GM19025 (cell line): ENCODE results near the gene EVA1A.

Experiments
- ATAC-seq: cut with Tn5 transposase; IDR thresholded peaks from one replicate; pipeline ENCODE4 v1.9.1; 2021; ENCODE audit warnings: mild to moderate bottlenecking, low read depth, moderate library complexity; ENCODE audit not compliant: unreplicated experiment

Gene EVA1A

DNA sequence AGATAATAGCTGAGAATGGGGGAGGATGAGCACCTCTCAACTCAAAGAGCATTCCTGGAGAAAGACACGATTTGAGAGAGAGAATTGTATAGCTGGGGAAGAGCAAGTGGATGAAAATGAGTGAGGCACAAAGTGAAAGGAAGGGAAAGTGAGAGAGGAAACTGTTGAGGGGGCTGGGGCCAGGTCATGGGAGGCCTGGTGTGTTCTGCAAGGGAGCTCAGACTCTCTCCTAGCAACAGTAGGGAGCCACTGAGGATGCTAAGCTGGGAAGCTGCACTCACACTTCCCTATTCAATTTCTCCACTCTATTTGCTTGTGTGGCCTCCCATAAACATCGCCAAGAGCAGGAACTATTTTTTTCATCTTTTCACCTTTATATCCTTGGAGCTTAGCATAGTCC lies 14.8 kb downstream of the EVA1A start:
- no peak for ATAC-seq

- no peak for ATAC-seq
Observed at GRCh38 chr2:75545387-75545786, 15.4 kb downstream of the EVA1A start.

DNA sequence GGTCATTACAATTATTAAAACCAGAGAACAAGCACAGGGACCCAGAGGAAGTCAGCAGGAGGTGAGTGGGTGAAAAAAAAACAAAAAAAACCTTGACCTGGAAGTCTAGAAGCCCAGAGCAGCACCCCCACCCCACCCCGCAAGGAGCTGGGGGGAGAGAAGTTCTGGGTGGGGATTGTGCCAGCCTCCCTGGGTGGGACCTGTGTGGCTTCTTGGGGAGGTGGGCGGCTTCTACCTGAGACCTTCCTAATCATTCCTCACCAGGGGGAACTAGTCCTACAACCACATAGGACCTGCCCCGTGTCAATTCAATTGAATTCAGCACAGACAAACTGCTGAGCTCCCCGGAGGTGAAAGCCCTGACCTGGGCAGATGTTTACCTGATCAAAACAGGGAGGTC lies 17.3 kb downstream of the EVA1A start:
- ATAC-seq = no peak

DNA sequence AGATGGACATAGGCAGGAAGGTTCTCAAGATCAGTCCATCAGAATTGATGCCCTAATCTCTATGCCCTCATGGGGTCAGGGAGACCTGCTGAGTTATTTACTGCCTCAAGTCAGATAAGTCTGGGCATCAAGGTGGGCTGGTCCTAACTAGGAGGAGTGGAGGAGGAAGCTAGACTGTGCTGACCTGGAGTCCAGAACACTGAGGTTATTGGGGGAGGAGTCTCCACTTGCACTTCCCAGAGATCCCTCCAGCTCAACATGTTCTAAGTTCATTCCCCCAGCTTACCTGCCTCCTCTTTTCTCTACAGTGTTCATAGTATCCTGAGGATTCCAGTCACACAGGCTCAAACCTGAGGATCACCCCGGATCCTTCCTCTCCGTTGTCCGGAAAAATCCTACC lies 19.3 kb downstream of the EVA1A start:
- ATAC-seq = no peak

DNA sequence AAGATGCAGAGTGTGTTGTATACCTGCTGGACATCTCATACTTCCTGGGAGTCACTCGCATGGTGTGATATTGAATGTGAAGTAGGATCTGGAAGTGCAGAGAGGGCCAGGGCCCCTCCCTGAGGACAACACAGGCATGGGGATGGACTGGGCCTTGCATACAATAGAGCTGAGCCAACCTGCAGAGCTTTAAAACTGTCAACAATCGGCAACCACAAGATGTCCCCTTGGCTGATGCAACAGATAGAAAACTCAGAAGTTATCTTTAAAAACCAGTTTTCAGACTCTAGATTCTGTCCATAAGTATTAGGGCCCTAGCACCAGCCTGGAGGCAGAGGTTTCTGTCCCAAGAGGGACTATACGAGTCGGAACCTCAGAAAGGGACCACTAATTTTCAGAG lies 19.7 kb downstream of the EVA1A start:
- no peak for ATAC-seq

DNA sequence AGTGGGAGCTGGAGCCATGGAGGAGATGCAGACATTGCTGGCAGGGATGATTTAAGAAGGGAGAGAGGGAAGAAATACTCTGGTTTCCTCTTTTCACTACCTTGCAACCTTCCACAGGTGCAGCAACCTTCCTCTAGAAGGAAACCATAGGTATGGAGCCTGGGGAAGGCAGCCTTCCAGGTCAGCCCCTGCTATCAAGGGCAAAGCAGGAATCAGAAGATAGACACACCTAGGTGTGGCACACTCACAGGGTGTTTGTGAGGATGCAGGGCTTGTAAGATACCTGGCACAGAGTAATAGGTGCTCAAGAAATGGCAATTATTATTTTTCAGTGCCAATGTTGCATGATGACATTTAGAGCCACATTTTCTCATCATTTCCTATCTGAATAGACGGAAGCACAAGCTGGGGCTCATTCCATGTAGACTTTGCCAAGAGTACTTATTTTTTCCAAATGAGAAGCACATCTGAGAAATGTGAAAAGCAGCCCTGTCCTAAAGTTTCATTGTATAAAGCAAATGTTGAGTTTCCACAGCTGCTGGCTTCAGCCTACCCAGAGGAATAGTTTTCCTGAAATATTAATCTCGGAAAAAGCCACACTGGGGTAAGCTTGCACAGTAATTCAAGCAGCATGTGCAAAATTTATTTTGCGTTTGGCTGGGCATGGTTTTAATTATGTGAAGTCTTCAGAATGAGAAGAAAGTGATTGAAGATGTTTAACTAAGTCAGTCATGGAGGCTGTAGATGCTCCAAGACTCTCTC lies 20.6 kb downstream of the EVA1A start:
- ATAC-seq = no peak

GRCh38 chr2:75538521-75539490 lies 21.9 kb downstream of the EVA1A start:
- ATAC-seq = no peak

GRCh38 chr2:75537658-75538057 lies 23.1 kb downstream of the EVA1A start:
- no peak for ATAC-seq

DNA sequence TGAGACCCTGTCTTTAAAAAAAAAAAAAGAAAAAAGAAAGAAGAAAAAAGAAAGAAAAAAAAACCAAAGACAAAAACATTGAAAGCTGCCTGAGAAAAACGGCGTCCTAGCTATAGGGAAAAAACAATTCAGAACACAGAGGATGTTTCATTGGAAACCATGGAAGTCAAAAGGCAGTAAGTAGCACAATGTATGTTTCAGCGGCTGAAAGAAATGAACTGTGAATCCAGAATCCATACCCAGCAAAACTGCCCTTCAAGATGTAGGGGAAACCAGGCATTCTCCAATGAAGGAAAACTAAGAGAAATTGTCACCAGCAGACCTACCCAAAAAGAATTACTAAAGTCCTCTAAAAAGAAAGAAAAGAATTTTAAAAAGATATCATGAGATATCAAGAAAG lies 27.6 kb downstream of the EVA1A start:
- no peak for ATAC-seq

GRCh38 chr2:75532488-75532887 lies 28.3 kb downstream of the EVA1A start:
- no peak for ATAC-seq

DNA sequence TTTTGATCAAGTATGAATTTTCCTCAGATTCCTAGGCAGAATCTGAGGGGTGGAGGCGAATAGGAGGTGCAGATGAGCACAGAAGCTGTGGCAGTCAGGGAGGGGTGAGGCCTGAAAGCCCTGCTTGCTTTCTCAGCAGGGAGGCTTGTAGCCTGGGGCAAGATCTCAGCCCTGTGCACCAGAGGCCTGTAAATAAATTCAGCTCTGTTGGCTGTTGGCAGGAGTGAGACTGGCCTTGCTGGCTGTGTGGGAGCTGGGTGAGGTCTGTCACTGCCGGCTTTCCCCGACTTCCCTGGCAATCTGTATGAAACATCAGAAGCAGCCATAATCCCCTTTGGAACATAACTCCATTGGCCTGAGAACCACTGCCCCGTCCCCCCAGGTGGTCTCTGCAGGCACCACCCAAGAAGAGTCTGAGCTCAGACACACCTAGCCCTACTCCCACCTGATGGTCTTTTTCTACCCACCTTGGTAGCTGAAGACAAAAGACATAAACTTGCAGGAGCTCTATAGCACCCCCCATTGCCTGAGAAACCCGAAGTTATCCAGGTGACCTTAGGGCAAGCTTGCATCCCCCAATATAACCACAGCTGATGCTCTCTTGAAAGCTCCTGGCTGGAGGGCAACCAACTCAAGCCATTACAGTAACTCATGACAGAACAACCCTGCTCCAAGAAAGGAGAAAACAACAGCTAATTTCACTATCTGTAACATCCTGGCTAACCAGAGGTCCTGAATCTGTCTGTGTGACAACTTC lies 32.3 kb downstream of the EVA1A start:
- no peak for ATAC-seq

- no peak for ATAC-seq
Observed at GRCh38 chr2:75527676-75528075, 33.1 kb downstream of the EVA1A start.

DNA sequence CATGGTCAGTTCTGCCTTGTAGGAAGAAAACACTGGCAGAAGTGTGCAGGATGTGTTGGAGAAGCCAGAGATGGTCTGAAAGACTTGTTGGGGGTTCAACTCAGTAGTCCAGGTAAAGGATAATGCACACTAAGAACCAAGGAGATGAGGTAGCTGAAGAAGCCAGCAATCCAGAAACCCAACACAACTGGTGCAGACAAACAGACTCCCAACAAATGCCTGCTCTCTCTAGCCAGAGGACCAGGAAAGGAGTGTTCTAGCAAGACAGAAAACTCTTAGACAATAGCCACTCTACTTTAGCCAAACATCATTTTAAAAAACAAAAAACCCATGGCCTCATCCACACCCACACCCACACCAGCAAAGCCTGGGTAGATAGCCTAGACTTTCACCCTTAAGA lies 33.9 kb downstream of the EVA1A start:
- ATAC-seq = no peak

GRCh38 chr2:75525434-75526310 lies 35.1 kb downstream of the EVA1A start:
- no peak for ATAC-seq

- no peak for ATAC-seq
Observed at GRCh38 chr2:75524276-75524911, 36.3 kb downstream of the EVA1A start.

- ATAC-seq = peak; percentile 76
Observed at GRCh38 chr2:75523313-75524275, 37.1 kb downstream of the EVA1A start.

DNA sequence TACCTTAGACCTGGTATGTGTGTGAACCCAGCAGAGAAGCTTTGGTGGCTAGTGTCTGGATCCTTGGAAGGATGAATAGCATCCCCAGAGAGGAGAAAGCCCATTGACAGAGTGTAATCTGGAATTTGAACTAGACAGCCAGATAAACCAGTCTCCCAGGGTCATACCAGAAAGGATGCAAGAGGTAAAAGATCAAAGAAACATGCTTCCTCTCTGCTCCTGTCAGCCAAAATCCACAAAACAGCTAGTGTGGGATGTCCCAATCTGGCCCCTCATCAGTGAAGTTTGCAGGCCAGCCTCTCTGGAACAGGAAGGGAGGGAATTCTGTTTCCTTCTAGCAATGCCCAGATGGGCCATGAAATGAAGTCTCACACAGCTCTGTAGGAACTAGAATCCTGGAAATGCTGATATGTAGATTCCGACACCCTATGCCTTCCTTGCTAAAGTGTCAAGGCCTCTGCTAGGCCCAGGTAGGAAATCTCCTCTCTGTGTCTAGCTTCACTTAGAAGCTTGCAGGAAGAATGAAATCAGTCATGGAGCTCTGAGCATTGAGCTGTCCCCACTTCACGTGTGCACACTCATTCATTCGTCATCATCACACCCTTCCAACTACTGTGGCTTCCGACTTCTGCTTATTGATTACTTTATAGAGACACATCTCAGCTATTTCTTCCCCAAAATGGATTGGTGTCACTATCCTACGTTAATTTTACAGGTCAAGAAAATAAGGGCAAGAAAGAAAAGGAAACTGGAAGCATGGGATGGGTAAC lies 38.0 kb downstream of the EVA1A start:
- no peak for ATAC-seq
